ENCODE results near the gene RPS25.

DNA sequence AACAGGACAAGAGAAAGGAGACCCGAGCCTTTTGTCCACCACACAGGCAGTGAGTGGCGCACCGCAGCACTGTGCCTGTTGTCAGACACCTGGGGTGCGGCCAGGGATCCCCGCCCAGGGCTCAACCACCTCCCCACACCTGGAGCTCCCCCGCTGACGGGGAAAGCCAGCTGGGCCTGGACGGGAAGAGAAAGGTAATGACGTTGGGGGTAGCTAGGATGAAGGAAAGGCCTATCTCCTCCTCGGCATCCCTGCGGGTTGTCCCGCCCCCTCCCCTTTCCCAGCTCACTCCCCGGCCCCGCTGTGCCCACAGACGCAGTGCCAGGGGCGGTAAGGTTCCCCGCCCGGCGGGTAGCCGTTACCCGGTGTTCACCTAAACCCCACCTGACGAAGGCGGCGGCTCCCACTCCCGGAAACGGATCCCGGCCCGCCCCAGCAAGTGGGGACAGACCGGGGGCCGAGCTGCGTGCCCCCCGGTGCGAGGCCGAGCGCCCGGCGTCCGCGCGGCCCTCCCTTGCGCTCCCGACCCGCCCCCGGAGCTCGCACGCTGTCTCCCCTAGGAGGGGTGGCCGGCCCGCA lies 38.4 kb upstream of the RPS25 start:
- TF ChIP-seq, protein P1, sequence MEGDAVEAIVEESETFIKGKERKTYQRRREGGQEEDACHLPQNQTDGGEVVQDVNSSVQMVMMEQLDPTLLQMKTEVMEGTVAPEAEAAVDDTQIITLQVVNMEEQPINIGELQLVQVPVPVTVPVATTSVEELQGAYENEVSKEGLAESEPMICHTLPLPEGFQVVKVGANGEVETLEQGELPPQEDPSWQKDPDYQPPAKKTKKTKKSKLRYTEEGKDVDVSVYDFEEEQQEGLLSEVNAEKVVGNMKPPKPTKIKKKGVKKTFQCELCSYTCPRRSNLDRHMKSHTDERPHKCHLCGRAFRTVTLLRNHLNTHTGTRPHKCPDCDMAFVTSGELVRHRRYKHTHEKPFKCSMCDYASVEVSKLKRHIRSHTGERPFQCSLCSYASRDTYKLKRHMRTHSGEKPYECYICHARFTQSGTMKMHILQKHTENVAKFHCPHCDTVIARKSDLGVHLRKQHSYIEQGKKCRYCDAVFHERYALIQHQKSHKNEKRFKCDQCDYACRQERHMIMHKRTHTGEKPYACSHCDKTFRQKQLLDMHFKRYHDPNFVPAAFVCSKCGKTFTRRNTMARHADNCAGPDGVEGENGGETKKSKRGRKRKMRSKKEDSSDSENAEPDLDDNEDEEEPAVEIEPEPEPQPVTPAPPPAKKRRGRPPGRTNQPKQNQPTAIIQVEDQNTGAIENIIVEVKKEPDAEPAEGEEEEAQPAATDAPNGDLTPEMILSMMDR (IDR thresholded peaks at IDR 0.05): no peak
- TF ChIP-seq POLR2A (IDR thresholded peaks at IDR 0.05): no peak

Measured in right lobe of liver (tissue), 4 donors.